ENCODE measurements around the gene CLSTN2.

The CLSTN2 gene

DNA sequence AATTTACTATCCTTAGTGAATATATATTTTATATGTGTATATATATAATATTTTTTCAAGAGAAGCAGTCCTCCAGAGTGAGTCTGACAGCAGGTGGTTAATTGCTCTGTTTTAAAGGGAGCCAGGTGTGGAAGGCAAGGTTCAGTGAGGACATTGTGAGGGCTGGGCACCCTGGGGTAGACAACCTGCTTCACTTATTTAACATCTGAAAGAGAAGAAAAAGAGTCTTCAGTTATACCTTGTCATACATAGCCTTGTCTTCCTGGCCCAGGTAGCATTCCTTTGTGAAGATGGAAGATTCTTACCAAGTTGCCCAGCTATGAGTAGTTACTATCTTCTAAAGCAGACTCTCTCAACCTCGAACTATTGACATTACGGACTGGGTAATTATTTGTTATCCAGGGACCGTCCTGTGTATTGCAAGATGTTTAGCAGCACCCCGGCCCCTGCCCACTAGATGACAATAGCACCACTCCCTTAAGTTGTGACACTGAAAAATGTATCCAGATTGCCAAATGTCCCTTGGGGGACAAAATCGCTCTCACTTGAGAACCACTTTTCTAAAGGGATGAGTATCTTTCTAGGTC, 406.9 kb downstream of the CLSTN2 start:
- DNase-seq (ENCODE audit: low read depth in 2 of 2), result no peak

DNA sequence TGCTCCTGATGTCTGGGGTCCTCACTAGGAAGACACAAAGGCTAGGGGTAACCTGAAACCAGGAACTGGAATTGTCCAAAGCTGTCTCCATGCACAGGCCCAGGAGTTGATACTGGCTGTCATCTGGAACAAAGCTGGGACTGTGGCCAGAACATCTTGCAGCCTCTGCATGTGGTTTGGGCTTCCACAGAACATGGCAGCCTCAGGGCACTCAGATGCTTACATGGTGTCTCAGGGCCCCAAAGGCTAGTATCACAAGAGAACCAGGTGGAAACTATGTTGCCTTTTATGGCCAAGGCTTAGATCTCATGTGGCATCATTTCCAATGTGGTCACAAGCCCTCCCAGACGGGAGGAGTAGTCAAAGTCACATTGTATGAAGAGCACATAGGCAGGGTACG, 407.7 kb downstream of the CLSTN2 start:
- no peak for DNase-seq (ENCODE audit: low read depth in 2 of 2)

DNA sequence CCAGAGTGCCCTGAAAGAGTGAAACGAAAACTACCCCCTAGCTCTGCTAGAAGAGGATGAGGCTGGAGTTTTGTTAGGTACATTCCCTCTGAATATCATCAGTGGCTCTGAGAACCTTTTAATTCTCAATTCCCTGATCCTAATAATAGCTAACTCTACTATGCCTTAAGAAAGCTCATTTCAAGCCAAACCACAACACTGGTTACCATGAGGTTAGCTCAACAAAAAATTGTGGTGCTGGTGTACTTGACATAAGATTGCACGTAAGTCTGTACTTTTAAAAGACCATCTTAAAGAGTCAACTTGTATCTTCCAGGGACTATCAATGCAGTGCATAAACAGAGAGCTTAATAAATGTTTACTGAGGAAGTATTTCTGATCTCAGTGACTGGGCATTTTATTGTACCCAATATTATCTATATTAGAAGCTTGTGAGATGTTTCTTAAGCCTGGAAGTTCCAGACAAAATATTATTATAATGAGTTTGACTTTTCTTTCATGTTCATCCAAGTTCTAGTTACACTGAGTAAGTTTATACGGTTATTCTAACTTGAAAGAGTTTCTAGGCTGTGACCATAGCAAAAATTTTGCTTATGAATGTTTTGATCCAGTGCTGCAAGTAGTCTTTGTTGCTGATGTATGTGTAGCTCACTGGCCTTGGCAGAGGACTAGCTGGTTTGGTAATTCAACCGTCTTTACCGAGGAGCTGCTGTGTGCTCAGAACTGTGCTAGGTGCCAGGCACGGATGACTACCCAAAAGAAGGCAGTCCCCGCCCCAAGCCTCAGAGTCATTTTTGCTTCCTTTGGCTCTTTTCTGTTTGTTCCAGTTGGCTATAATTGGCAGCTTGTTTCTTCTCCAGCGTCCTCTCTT, 408.5 kb downstream of the CLSTN2 start:
- no peak for DNase-seq (ENCODE audit: low read depth in 2 of 2)

DNA sequence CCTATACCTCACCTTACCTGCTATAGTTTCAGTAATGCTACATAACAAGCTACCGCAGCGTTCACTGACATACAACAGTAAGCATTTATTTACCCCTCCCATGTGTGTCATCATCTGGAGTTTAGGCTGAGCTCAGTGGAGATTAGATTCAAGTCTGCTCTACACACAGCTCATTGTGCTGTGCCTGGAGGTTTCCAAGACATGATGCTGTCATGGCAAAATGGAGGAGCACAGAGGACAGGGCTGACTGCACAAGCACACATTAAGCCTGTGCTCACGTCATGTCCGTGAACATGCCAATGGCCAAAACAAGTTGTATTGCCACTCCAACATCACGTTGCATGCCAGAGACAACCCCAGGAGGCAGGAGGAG, 409.1 kb downstream of the CLSTN2 start:
- no peak for DNase-seq (ENCODE audit: low read depth in 2 of 2)

DNA sequence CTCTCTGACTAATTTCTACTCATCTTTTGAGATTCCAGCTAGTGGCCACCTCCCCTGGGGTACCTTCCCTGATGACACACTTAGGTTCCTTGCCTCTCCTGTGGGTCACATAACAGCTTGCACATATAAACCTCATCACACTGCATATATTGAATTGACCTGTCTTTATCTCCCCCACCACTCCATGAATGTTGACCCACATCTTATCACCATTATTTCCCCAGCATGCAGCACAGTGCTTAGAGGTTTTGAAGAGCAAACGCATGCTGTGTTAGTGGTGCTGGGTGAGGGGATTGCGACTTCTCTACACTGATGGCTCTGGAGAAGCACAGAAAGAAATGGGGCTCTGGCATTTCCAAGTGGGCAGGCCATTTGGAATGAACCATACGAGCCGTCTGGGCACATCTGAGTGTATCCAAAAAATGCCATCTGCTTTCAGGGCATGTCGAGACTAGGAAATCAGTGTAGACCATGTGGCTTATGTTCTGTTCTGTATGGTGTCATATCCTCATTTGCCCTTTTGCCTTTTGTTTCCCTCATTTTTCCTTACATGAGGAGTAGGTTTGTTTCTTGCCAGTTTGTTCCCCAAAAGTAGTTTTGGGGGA, 409.7 kb downstream of the CLSTN2 start:
- DNase-seq (ENCODE audit: low read depth in 2 of 2), result no peak

DNA sequence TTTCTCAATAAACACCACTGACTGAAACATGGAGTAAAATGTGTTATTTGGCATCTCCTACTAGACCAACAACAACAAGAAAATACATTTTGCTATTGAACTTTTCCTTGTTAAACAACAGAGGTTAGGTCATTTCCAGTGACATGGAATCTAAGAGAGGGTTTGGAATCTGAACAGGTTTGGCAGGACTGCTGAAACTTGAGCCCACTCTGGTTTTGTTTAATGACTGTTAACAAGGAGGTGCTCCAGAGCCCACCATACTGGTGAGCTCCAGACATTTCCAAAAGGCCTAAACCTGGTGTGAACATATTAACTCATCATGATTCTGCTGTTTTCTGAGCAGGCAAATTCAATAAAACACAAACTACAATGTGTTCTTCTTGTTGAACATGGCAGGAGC, 412.2 kb downstream of the CLSTN2 start:
- DNase-seq (ENCODE audit: low read depth in 2 of 2), result no peak

DNA sequence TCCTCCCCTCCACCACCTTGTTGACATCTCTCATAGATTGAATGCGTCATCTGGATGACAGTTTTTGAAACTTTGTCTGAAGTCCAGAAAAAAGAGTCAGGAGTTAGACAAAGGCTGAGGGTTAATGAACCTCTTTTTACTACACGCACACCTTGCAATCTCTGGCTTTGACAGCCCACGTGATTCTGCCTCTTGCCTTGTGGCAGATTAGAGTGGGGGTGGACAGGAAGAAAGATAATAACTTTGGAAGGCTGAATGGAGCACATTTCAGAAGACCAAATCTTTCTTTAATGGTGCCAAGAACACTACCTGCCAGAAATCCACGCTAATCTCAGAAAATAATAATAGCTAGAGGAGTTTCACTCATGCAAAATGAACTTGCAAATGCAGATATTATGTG, 415.0 kb downstream of the CLSTN2 start:
- DNase-seq (ENCODE audit: low read depth in 2 of 2), result no peak

DNA sequence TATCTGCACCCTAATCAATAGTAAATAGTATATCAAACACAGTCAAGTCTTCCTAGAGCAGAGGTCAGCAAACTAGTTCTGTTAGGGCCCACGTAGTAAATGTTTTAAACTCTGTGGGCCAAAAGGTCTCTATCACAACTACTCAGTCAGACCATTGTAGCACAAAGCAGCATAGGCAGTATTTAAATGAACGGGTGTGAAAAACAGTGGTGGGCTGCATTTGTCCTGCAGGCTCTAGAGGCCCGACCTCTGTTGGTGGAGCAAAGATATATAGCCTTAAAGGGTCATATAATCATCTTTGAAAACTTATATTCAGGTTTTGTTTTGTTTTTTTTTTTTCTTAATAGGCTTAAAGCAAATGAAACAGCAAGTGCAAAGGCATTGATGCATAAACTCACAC, 416.5 kb downstream of the CLSTN2 start:
- no peak for DNase-seq (ENCODE audit: low read depth in 2 of 2)

DNA sequence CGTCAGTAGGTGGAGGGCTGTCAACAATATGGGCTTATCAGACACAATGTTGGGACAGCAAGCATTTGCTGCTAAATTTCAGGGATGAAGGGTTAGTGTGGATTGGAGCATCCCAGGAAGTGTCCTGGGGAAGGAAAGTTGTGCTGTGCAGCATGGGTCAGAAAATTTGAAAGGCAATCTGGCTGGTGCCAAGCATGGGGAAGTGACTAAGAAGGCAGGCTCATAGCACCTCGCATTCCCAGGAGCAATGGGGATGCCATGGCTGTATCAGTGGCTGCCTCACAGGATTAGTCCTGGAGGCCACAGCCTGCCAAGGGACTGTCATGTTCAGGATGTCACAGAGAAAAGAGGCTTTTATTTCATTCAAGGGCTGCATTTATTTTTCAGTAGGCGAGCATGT, 420.5 kb downstream of the CLSTN2 start:
- DNase-seq (ENCODE audit: low read depth in 2 of 2), result no peak

DNA sequence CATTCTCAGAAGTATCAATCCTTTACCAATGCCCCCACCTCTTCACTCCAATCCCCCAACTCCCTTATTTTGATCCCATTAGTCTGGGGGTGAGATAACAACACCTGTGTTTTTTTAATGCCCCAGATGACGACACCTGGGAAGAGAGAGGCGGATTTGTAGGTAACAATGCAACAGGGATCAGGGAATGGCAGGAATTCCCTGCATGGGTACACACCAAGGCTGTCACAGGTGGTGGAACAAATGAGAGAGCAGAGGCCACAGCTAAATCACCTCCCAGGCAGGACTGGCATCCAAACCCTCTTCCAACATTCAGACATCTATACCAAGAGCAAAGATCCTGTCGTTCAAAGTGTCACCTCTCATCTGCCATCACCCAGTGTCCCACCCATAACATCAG, 423.7 kb downstream of the CLSTN2 start:
- DNase-seq (ENCODE audit: low read depth in 2 of 2), result no peak

DNA sequence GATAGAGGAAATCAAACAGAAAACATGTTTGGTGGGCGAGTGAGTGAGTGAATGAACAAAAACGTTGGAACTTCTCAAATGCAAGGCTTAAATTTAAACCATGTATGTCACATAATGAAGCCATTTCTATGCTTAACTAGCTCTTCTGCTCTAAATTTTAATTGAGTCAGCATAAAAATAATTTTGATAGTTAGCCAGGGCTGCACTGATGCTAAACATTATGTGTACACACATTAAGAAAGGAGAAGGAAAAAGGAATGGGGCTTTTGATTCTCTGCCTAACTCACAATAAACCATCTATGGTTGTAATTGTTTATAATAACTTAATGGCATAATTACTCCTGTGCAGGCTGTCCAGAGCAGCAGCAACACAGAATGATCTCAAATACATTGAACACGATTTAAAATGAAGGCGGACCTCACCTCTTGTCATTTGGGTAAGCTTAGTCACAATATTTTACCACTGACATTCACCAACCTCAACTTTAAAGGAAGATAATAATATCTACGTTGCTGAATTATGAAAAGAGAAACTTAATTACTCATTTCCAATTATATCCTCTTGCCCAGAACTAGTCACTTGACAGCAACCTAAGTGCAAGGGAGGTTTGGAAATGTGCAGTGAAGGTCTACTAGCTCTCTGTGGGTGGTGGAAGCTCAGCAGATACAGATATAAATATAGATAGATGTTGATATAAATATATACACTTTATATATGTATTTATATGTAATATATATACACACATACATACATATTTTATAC, 424.4 kb downstream of the CLSTN2 start:
- no peak for DNase-seq (ENCODE audit: low read depth in 2 of 2)

DNA sequence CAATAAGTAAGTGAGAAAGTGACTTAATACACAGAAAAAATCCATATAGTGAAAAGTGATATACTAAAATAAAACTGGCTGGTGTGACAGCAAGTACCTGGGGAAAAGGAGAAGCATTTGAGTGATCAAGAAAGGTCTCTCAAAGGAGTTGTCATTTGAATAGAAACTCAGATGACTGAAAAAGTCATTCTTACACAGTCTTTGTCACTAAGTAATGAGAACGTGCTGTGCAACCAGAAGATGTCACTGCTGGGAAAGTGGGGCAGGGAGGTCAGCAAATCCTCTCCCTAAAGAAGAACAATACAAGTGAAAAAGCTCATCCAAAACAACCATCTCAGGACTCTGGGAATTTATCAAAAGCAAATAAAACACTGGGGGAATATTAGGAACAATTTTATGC, 425.3 kb downstream of the CLSTN2 start:
- no peak for DNase-seq (ENCODE audit: low read depth in 2 of 2)

DNA sequence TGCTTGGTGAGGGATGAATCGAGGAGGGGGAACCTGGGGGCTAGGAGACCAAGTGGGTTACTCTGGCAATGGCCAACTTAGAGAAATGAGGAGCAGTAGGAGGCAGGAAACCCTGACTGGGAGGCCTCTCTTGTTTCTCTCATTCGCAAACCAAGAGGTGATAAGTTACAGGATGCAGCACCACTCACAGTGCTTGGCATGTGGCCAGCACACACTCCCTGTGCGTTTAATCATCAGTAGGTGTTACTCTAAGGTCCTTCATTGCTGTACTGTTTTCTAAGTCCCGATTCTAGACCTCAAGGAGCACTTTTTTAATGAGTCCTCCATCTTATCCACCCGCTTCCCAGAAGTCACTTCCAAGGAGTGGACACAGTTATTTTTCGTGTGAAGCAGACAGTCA, 428.8 kb downstream of the CLSTN2 start:
- DNase-seq (ENCODE audit: low read depth in 2 of 2), result no peak

DNA sequence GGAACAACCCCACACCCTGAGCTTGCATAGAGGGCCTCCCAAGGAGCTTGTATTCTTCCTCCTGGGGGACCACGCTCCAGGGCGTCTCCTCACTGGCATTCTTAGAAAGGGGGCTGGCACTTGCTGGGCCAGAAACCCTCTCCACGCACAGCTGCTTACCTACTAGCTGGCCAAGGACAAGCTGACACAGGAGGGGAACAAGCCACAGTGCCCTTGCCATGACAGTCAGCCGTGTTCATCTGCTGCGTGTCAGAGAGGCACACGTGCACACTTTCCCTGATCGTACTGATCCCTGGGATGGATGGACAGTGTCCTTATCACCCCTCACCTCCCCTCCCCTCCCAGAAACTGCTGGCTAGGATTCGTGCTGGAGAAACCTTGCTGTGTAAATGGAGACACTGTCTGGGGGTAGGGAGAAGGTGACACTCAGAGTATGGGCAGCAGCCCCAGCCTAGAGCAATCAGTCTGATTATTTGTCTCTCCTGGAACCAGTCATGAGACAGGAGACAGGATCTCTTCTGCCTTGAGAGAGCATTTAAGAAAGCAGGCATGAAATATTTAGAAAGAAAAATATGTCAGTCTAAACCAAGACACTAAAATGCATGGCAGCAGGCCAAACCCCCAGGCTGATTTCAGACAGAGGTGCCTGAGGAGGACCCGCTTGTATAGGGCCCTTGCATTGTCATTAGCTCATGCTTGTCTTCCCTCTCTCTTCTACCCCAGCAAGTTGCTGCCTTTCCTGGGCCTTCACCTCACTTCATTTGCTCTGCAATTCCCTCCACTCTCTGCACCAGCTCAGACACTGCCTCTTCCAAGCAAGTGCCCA, 431.1 kb downstream of the CLSTN2 start:
- no peak for DNase-seq (ENCODE audit: low read depth in 2 of 2)

DNA sequence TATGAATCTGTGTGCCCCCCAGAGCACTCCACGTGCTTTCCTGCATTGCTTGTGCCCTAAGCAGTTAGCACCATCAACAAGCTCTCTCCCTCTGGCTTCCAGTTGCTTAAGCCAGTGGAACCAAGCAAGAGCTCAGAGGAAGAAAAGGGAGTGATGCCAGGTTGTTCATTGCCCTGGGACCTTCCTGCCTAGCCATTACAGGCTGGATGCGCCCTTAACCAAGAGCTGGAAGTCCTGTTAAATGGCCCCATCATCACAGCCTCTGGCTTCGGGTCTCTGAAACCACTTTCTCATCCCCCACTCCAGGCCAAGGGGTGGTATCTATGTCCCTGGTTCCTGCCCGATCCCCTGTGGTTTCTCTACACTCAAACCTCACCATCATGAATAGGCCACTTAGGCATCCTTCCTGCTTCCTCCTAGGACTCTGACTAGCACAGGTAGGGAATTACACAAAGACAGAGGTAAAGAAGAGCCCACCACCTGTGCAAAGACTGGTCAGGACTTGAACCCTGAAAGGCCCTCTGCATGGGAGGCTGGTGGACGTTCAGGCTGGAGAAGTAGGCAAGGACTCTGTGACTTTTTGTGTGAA, 433.3 kb downstream of the CLSTN2 start:
- no peak for DNase-seq (ENCODE audit: low read depth in 2 of 2)

DNA sequence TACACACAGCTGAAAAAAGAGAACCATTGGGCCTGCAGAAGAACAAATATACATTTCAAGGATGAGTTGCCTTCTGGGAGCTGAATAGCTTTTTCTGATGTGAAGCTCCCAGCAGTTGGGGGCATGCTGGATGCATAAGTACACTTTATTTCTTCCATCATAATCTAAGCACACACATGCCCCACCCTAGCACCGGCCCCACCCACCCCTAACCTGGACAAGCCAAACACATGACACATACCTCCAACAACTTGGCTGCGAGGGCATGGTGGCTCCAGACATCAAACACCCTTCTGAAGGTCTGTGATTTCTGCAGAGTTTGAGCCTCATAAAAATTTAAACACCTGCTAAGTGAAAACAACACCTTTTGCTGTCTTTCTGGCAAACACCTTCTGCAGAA, 435.7 kb downstream of the CLSTN2 start:
- no peak for DNase-seq (ENCODE audit: low read depth in 2 of 2)

DNA sequence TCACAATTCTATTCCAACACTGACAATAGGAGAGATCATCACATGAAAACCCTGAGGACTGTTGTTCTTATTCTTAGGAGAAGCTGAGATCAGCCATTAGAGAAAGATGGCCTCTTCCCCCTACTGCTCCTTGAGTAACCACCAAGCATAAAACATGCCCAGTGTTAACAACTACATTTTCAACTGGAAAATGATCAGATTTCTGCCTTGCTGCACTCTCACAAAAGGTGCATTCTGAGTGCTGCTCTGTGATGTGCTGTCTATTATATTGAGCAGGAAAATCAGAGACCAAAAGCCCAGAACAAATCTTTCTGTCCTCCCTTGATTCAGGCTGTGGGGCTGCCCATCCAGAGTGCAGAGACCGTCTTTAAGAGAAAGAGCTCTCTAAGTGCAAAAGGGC, 438.2 kb downstream of the CLSTN2 start:
- DNase-seq (ENCODE audit: low read depth in 2 of 2), result no peak

DNA sequence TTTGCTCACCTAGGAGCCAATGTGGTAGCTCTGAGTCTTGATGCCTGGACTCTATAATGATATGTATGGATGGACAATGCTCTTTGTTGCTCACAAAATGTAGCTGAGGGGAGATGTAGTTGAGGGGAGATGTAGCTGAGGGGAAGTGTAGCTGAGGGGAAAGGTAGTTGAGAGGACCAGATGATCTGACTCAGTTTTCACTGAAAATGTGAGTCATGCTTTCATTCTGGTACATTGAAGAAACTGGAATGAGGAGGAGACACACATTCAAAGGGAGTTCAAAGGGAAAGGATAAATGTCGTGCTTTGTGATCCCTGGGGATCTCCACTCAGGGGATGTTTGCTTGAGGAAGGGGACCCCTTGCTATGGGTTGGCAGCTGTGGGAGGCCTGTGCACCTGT, 440.0 kb downstream of the CLSTN2 start:
- DNase-seq (ENCODE audit: low read depth in 2 of 2), result no peak

DNA sequence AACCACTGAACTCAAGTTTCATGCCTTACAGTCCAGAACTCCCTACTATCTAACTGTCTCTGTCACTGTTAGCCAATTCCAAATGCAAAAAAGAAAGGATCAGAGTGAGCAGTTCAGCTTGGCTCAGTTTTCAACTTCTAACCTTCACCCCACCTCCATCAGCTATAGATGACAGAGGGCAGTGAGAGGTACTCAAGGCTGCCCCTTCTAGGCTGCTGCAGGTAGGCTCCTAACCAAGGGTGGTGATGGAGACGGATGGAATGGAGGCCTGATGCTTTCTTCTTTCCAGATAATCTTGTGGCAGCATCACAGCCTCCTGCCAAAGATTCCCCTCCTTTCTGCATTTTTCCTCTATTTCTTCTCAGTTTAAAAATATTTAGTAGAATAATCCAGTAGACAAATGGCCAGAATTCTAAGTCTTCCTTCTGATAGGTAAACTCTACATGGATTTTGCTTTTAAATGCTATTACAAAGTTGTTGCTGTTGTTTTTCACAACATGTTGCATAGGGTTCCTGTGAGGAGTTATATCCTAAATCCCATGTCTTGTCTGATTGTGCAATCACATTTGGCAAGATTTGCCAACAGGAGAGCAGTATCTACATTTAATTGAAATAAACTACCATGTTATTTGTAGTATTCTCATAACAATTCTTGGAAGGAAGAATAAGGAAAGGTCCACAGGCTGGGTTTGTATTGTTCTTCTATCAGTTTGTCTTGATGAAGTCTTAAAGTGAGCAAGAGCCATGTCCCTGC, 441.3 kb downstream of the CLSTN2 start:
- DNase-seq (ENCODE audit: low read depth in 2 of 2), result no peak

DNA sequence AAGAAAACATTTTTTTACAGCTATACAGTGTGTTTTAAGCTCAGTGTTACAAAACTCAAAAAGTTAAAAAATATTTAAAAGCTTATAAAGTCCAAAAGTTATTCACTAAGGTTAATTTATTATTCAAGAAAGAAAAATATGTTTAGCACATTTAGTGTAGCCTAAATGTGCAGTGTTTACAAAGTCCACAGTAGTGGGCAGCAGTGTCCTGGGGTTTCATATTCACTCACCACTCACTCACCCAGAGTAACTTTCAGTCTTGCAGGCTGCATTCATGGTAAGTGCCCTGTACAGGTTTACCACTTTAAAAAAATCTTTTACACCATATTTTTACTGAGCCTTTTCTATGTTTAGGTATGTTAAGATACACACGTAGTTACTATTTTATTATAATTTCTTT, 442.7 kb downstream of the CLSTN2 start:
- DNase-seq (ENCODE audit: low read depth in 2 of 2), result no peak

Data from stimulated activated CD4-positive, alpha-beta T cell treated with anti-CD3 and anti-CD28 coated beads, Interleukin-15, amount 100 ng/mL, for 48 hours (primary cell).